ENCODE data around the gene SVOPL.

Gene SVOPL

GRCh38 chr7:138603549-138604318, 97.4 kb downstream of the SVOPL start:
- DNase-seq (ENCODE audit: low spot score) = no peak

GRCh38 chr7:138602451-138602850, 98.7 kb downstream of the SVOPL start:
- DNase-seq (ENCODE audit: low spot score) = no peak

DNA sequence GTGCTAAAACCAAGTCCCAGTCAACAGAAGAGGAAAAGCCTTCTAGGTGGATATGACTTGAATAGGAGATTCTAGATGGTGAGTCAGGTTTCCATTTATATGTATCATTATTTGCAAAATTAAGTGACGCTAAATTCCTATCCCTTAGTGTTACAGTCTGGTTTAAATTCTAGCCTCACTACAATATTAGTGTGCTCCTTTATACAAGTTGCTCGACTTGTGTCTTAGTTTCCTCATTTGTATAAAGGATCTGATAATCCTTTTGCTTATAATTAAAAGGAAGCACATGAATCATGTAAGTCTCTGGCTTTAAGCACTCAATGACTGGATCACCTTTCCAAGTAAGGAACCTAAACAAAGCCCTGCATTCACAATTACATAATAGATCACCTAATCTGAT, 105.7 kb downstream of the SVOPL start:
- DNase-seq (ENCODE audit: low spot score) = no peak

DNA sequence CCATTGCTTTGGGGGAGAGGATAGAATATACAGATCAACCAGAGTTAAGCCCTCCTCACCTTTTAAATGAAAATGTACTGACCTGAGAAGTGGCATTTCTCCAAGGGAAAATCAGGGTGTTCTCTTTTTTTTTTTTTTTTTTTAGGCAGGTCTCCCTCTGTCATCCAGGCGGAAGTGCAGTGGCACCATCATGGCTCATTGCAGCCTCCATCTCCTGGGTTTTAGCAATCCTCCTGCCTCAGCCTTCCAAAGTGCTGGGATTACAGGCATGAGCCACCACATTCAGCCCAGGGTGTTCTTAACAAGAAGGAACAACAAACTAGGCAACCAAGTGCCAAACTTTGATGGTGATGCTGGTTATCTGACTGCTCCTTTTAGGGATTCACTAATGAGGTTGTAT, 111.0 kb downstream of the SVOPL start:
- DNase-seq (ENCODE audit: low spot score) = no peak

- no peak for DNase-seq (ENCODE audit: low spot score)
Measured at GRCh38 chr7:138588986-138589385, 112.2 kb downstream of the SVOPL start.

DNA sequence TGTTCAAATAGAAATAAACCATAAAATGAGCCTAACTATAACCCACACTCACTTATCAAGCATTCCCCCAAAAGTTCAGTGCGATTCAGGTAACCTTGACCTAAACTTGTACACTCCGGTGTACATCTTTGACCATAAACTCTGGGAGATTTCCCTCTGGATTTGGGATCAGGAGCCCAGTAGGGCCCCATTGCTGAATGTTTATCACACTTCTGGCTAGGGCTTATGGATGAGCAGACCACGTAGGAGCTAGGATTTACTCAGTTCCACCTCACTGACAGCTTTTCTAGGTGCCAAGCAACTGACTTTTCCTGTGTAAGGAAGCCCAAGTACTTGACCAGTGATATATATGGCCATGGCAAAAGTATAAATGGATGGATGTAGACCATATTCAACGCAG, 113.7 kb downstream of the SVOPL start:
- no peak for DNase-seq (ENCODE audit: low spot score)

DNA sequence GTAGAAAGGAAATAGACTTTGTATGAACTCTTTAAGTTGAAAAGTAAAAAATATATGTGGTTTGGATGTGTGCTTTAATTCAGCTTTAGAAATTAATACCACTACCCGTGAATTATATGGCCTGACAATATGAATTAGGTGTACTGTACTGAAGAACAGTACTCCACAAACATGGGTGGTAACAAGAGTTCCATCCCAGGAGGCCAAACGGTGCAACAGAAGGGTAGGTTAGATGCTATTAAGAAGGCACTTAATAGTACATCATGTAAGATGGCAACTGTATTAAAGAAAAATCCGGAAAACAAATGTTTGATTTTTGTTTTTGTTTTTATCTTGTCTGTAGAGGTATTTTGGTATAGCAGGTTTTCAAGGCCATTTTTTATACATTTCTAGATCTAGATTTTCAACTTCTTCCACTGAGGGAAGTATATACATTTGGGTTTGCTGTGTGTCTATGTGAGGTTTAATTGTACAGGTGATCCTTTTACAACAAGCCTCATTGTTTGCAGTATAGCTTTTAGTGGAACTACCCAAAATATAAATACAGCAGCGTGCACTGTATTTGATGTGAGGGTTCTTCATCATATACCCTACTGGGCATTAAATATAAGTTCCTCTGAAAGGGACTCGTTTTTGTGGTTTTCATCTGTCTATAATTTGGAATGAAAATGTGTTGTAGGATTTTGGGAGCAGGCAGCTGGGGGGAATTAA, 115.7 kb downstream of the SVOPL start:
- no peak for DNase-seq (ENCODE audit: low spot score)

DNA sequence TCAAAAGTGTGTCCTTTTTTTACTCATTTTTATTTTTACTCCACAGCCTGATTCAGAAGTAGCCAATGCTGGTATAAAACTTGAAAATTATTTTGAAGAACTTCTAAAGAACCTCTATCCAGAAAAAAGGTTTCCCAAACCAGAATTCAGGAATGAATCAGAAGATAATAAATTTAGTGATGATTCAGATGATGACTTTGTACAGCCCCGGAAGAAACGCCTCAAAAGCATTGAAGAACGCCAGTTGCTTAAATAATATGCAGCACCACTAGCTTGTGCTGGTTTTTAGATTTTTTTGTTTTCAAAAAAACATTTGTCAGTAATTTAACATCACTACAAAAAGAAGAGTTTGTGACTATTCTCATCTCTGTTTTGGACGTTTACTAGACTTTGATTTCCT, 116.5 kb downstream of the SVOPL start:
- no peak for DNase-seq (ENCODE audit: low spot score)

GRCh38 chr7:138584283-138584682, 116.9 kb downstream of the SVOPL start:
- no peak for DNase-seq (ENCODE audit: low spot score)

DNA sequence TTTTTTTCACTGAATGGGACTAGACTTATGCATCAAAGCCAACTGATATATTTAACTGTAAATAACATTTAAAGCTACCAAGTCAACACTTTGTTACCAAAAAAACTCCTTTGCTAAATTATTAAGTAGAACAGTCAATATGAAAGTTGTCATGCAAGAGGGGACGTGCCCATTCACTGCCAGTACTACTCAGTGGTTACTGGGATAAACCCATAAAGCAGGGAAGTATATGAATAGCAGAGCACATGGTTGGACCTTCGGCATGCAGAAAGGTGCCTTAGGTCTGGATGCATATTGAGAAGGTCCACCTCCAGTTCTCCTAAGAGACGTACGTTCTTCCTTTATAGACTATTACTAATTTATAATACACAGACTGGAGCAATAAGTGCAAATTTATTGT, 120.1 kb downstream of the SVOPL start:
- DNase-seq (ENCODE audit: low spot score) = no peak

DNA sequence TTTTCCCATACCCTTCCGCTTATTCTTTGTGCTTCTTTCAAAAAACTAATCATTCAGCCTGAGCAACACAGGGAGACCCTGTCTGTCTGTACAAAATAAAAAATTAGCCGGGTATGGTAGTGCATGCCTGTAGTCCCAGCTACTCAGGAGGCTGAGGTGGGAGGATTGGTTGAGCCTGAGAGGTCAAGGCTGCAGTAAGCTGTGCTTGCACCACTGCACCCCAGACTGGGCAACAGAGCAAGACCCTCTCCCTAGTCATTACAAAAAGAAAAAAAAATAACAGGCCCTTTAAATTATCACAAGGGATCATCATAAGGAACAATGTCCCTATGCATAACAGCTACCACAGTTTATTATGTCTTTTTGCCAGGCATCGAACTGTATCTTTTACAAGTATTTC, 121.5 kb downstream of the SVOPL start:
- no peak for DNase-seq (ENCODE audit: low spot score)

GRCh38 chr7:138579136-138579535, 122.0 kb downstream of the SVOPL start:
- no peak for DNase-seq (ENCODE audit: low spot score)

GRCh38 chr7:138575897-138576428, 125.2 kb downstream of the SVOPL start:
- no peak for DNase-seq (ENCODE audit: low spot score)

DNA sequence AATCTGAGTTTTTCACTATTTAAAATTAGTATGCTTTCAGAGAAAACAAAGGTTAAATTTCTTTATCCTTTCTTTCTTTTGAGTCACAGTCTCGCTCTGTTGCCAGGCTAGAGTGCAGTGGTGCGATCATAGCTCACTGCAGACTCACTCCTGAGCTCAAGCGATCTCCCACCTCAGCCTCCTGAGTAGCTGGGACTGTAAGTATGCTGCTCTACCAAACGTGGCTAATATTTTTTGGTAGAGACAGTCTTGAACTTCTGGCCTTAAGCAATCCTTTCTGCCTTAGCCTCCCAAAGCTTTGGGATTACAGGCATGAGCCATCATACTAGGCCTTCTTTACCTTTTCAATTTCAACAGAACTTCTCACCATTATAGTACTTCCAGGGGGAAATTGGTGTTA, 127.4 kb downstream of the SVOPL start:
- DNase-seq (ENCODE audit: low spot score) = no peak

- no peak for DNase-seq (ENCODE audit: low spot score)
Measured at GRCh38 chr7:138570715-138571114, 130.4 kb downstream of the SVOPL start.

GRCh38 chr7:138569418-138569817, 131.7 kb downstream of the SVOPL start:
- no peak for DNase-seq (ENCODE audit: low spot score)

DNA sequence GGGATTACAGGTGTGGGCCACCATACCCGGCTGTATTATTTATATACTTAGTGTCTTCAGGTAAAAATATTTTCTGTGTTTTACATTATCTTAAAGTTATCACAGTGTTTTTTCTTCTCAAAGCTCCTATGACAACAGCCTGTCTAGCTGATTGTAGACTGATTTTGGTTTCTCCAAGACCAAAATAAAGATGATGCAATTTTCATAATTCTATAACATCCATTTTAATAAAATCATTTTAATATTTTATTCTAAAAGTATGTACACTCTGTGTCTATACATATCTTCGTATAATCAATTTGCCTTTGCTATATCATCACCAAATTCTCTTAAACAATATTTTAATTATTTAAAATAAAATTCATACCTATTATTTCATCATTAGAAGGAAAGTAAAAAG, 132.5 kb downstream of the SVOPL start:
- DNase-seq (ENCODE audit: low spot score) = no peak

DNA sequence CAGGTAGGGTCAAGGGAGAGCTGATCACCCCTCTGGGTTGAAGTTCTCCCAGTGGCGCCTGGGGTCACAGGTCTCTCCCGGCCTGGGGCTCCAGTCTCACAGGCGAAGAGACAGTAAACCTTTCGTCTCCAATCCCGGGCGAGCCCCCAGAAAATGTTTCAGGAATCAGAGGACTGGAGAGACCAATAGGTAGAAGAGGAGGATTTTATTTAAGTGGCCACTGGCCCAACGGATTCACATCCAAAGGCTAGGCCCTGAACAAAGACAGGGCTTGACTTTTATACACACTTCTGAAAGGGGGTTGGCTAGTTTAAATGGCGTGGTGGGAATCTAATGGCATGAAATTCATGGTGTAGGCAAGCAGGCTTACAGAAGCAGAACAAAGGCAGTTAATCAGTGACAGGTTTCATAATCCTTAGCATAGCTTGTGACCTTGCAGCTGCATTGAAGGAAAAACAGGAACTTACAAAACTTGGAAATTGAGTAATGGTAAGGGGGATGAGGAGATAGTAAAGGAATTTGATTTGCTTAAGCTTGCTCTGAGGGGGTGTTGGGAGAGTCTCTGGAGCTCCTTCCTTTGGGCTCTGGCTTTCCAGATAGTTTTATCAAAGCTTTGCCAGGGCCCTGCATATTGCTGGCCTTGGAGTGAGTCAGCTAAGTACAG, 135.6 kb downstream of the SVOPL start:
- no peak for DNase-seq (ENCODE audit: low spot score)

- no peak for DNase-seq (ENCODE audit: low spot score)
Measured at GRCh38 chr7:138565071-138565450, 136.1 kb downstream of the SVOPL start.

- DNase-seq (ENCODE audit: low spot score) = no peak
Measured at GRCh38 chr7:138564365-138564764, 136.8 kb downstream of the SVOPL start.

- no peak for DNase-seq (ENCODE audit: low spot score)
Measured at GRCh38 chr7:138563808-138564207, 137.4 kb downstream of the SVOPL start.

DNA sequence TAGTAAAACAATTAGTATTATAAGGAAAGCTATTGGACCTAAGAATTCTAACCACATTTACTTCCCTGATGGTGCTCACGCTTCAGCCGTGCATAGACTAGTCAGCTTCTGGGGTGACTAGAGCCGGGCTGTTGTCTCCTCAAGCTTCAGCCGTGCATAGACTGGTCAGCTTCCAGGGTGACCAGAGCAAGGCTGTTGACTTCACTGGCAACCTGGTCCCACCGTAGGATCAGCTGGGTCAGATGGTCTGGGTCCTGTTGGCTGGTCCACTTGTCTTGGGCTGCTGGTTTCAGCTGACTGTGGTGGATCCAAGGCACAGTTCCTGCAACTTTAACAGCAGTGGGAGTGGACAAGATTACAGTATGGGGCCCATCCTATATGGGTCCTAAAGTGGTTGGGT, 141.7 kb downstream of the SVOPL start:
- no peak for DNase-seq (ENCODE audit: low spot score)

Data from AG08395 (cell line).